GM03348 (cell line): Measurements from ENCODE around the gene NFAT5.
"Not testable (repeated sequence)": the region's sequence is repeated elsewhere in the genome, so short reads cannot be mapped to it uniquely, and the experiment has no call there.

ENCODE experiments used
- DNase-seq: peaks from one replicate; pipeline ENCODE4 v3.0.0; 2012; ENCODE audit warnings: low spot score

The NFAT5 gene

DNA sequence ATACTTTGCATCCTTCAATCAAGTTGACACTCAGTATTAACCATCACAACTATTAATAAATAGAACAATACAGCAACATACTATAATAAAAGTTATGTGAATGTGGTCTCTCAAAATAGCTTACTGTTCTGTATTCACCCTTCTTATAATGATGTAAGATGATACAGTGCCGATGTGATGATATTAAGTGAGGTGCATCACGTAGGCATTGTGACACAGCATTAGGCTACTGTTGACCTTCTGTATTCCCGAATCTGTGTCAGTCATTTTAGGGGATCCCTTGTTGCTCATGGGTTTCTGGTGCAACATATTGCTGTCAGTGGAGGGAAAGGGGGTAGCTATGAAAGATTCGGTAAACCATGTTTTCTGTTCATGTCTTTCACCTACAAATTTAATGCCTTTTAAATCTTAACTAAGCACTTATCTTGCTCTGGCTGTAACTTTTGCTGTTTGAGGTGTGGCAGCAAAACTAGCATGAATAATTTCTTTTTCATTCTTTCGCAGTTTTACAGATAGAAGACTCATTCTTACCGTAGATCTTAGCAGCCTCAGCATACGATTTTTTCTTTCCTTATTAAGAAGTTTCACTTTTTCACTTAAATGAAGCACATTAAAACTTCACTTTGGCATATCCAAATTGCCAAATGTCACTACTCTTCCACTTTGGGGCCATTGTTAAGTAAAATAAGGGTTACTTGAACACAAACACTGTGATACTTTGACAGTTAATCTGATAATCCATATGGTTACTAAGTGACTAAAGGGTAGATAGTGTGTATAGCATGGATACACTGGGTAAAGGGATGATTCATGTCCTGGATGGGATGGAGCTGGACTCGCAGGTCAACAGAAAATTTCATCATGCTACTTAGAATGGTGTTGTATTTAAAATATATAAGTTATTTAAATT, 29.6 kb downstream of the NFAT5 start:
- DNase-seq = no peak

DNA sequence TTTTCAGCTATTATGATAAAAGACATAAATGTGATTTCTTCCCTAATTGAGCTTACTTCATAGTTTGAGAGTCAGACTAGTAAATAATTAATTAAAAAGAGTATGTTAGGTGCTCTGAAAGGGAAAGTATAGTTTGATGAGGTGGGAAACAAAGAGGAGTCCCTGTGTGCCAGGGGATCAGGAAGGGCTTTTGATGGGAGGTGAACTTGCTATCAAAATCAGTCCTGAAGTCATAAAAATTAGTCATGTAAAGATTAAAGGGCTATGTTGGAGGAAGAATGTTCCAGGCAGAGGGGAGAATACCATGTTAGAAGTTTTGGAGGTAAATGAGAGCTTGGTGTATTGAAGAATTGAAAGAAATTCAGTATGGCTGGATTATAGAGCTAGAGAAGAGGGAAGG, 31.0 kb downstream of the NFAT5 start:
- no peak for DNase-seq

DNA sequence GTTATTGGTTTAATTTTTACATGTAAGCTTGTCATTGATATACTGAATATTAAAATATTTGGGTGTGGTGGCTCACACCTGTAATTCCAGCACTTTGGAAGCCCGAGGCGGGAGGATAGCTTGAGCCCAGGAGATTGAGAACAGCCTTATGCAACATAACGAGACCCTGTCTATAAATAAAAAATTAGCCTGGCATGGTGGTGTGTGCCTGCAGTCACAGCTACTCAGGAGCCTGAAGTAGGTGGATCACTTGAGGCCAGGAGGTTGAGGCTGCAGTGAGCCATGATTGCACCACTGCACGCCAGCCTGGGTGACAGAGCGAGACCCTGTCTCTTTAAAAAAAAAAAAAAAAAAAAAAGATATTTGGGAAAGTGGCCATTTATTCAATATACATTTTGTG, 32.3 kb downstream of the NFAT5 start:
- no peak for DNase-seq

DNA sequence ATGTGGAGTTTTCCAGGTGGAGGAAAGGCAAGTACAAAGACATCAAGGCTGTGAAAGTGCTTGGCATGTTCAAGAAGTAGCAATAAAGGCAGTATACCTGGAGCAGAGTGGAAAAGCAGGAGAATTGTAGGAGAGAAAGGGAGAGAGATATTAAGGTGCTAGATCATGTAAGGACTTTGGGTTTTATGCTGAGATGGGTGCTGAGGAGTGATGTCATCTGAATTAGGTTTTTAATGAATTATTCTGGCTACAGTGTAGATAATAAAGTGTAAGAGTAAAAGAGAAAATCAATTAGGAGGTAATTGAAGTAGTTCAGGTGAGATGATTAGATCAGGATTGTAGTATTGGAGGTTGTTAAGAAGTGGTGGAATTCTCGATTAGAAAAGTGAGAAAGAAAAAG, 34.0 kb downstream of the NFAT5 start:
- no peak for DNase-seq

DNA sequence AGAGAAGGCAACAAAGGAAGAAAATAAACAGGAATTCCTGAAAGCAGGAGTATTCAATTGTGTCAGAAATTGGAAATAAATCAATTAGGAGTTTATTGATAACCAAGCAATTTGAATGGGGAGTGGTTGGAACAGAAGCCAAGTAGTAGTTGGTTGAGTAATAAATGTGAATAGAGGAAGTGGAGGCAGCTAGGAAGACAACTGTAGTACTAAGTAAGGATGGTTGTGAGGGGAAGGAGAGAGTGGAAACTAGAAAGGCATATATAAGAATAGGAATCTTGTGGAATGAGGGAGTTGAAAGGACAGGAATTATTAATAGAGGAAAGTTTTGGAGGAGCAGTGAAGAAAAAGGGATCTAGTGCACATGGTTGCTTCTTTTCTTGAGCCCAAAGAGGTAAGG, 34.4 kb downstream of the NFAT5 start:
- no peak for DNase-seq

DNA sequence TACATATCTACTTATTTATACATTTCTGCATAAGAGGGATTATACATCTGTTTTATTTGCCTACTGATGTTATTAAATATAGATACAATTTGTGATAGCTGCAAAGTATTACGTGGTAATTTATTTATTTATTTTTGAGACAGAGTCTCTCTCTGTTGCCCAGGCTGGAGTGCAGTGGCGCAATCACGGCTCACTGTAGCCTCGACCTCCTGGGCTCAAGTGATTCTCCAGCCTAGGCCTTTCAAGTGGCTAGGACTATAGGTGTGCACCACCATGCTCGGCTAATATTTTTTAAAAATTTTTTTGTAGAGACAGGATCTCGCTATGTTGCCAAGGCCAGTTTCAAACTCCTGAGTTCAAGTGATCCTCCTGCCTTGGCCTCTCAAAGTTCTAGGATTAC, 35.5 kb downstream of the NFAT5 start:
- no peak for DNase-seq

DNA sequence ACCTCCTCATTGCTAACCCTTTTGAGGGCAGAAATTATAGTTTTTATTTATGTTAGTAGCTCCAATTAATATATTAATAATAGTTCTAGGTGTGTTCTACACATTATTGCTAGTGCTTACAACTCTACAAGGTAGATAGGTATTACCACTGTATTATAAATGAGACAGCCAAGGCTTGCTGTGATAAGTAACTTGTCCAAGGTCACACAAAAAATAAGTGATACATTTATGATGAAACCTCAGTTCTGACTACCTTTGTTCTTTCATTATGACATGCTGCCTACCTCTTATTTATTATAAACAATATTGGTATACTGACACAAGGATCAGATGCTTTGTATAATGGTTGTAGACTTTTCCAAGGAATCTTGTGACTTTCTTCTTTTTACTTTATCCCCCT, 41.2 kb downstream of the NFAT5 start:
- no peak for DNase-seq

DNA sequence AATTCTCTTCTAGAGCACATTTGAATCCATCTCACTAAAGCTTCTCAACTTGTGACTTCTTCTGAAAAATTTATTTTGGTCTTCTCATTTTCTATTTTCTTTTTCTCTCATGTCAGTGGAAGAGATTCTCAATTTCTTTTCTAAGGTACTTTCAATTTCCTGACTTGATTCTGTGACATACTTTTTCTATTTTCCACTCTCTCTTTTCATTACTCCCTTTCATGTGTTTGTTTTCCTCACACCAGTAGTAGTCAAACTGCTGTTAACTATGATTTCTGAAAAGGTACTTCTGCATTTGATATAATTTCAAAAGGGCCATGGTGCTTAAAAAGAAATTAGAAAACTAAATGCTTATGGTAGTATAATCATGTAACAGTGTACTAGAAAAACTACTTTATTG, 41.9 kb downstream of the NFAT5 start:
- no peak for DNase-seq

DNA sequence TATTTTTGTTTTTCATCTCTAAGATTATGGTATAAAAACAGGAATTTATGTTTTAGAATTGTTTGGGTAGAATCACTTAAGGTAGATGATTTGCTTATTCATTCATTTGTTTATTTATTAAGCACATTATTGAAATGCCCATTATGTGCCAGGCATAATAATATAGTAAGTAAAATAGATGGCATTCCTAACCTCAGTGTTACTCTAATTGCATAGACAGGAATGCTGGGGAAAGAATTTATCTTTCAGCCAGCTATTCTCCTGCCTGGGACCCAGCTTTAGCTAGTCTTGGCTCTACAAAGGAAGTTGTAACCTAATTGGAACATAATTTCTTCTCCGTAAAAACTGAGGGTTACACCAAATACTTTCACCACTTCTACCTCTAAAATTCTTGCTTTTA, 44.6 kb downstream of the NFAT5 start:
- DNase-seq = peak; percentile 57

DNA sequence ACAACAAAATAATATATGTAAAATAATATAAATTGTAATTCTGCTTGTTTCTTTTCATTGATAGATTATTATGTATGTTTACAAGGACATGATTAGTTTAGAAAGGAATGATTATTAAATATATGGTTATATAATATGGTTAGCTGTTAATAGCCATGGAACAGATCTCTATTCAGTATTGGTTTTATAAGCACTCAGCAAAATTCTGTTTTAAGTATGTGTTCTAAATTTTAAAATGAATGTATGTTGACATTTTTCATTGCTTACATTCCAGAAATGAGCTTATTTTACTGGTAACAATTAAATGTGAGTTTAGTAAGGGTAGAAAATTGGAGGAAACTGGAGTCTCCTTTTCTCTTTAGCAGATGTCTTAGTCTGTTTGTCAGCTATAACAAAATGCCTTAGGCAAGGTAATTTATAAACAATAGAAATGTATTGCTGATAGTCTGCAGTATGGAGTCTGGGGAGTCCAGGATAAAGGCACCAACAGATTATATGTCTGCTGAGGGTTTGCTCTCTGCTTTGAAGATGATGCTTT, 45.4 kb downstream of the NFAT5 start:
- no peak for DNase-seq

DNA sequence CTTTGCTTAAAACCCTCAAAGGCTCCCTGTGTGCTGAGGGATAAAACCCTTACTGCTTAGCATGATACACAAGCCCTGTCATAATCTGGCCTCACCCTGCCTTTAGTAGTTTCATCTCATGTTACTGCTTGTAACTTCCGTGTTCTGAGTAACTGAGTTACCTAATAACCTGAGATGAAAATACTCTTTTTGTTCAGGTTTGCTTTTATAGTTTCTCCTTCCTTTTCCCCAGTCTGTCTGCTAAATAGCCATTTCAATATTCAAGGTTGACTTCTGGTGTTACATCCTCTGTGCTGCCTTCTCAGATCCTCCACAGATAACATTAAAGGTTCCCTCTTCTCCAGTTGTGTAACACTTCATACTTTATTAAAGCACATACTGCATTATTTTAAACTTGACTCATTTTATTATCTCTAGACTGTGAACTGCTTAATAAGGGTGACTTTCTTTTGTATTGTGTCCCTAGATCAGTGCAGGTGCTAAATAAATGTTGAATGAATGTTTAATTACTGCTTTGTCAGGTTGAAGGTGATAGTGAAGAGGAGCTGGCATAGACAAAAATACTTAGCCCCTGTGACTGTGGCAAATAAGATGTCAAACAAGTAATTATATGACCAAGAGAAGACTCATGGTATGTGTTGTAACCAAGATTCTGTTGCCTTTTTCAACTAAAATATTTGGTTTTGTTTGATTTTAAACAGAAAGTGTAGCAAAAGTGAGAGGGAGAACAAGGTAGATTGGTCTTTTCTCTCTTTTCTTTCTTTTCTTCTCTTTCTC, 47.8 kb downstream of the NFAT5 start:
- no peak for DNase-seq

DNA sequence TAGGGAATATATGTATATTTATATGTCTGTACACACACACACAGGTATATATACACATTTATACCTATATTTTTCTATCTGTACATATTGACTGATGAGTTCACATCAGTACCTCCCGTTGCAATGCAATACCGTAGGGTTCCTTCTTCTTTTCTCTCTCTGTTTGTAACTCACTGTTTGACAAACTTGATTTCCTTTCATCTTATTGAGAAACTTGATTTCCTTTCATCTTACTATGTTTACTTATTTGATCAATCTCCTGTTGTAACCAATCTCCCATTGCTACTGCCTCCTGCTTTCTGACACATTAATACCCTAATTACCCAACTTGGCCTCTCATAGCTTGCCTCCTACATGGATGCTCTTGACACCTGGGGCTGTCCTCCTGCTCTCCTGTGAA, 49.8 kb downstream of the NFAT5 start:
- DNase-seq = no peak

DNA sequence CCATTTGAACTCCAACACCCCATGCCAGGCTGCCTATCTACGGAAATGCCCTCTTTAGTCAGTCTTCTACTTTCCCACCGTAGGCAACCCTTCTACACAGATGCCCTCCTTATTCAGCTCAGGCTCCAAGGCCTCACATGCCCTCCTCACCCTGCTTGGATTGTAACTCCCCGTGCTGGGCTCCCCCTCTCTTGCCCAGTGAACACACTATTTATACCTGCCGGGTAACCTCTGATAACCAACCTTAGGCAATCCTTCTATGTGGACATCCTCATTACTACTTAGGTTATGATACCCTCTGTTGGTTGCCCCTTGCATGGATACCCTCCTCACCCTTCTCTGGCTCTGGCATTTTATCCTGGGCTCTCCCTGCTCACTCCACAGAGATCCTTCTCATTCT, 50.3 kb downstream of the NFAT5 start:
- DNase-seq = no peak

DNA sequence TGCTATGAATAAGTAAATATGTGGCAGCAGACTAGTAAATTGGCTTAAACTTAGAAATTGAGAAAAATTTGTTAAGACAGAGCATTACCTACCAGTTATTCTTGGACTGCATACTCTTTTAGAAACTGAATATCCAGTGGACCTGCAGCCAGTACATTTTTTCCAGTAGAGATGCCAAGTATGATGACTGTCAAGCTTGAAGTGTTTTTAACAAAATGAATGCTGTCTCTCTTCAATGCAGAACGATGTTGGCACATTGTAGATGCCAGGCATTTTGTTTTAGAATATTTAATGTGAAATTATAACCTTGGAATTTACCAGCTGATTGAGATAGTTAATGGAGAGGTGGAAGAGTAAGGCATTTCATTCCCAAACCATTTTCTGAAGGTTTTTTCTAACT, 52.5 kb downstream of the NFAT5 start:
- DNase-seq = no peak

DNA sequence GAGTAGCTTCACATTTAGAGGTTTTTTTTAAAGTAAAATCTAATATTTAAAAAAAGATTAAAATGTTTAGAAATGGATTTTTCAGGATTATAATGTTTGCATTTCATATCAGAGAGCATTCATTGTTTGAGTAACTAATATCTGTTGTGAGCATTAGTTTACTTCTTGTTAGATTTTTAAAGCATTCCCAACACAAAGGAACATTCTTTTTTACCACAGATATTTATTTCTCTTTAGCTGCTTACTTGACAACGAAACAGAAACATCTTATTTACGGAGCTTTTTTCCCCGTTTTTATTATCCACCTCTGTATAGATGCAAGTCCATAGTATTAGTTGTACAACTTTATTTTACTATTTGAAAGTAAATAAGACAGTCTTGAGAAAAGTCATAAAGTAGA, 53.0 kb downstream of the NFAT5 start:
- no peak for DNase-seq

DNA sequence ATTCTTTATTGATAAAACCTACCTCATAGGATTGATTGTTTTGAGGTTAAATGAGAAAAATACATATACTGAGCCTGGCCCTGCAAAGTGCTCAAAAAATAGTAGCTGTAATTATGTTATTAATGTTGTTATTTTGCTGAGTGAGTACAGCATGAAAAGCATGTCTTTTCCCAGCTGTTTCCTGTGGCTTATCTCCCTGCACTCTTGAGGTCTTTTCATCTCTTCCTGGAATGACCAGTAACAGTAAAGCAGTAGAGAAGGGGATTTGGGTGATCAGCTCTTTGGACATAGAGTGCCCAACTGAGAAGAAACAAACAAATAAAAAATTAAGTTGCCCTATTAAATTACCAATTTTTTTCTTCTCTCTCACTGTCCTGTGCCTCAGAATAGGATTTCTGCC, 53.7 kb downstream of the NFAT5 start:
- no peak for DNase-seq

DNA sequence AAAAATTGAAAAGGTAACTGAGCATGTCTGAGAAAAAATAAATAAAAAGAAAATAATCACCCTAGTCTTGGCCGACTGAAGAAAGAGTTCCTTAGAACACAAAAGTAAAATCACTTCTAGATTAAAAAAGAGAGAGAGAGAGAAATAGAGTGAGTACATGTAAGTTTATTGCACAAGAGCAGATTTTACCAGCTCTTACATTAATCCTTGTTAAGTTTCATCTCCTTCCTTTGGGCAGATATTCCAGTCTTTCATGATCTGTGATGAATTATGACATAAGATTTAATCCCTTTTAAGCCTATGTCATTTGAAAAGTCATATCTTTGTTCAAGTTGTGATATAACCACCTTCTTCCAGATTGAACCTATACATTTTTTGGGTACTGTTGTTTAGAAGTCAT, 54.8 kb downstream of the NFAT5 start:
- no peak for DNase-seq

DNA sequence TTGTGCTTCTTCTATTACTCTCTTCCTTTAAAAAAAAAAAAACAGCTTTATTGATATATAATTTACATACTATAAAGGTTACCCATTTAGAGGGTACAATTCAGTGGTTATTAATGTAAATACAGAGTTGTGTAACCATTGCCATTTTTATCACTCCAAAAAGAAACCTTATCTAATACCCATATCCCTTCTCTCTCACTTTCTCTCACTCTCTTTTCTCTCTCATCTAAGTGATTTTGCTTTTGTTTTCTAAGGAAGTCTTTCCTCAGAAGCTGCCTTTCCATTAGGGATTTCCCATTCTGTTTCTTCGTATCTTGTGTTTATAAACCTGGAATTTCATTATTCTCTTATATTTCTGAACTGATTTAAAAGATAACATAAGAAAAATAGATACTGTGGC, 55.5 kb downstream of the NFAT5 start:
- DNase-seq = no peak

DNA sequence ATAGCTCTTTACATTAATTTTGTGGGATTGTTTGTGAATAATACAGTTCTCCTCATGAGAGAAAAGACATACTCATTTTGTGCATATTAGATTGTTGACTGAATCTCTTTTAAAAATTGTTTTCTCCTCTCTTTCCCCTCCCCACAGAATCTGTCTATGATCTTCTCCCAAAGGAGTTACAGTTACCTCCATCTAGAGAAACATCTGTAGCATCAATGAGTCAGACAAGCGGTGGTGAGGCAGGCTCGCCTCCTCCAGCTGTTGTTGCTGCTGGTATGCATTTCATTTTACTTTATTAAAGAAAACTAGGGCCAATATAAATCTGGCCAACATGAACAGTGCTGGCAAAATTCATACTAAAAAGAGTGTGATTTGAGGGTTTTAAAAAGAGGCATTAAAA, 60.5 kb downstream of the NFAT5 start:
- DNase-seq = peak; percentile 40

DNA sequence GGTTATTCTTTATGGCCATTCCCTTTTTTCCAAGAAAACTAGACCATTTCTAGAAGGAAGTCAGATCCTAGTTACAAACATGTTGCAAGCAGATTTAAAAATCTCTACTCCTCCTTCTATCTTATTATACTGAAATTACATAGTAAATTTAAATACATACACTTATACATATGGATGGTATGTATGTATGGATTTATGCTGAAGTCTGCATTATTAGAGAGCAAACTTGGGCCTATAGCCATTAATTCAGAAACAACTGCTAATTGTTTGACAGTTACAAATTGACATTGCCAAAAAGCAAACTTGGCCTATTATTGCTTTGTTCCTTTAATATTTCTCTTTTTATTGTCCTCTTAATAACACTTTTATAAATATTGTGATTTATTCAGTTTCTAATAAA, 67.1 kb downstream of the NFAT5 start:
- DNase-seq = no peak

DNA sequence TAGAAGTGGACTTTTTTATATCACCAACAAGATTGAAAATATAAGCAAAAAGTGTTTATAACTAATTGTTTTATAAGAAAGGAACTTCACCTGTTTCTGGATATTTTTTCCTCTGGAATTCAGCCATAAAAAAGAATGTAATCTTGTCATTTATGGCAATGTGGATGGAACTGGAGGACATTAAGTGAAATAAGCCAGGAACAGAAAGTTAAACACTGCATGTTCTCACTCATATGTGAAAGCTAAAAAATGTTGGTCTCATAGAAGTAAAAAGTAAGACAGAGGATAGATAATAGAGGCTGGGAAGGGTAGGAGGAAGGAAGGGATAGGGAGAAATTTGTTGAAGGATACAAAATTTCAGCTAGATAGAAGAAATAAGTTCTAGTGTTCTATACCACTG, 67.6 kb downstream of the NFAT5 start:
- no peak for DNase-seq

DNA sequence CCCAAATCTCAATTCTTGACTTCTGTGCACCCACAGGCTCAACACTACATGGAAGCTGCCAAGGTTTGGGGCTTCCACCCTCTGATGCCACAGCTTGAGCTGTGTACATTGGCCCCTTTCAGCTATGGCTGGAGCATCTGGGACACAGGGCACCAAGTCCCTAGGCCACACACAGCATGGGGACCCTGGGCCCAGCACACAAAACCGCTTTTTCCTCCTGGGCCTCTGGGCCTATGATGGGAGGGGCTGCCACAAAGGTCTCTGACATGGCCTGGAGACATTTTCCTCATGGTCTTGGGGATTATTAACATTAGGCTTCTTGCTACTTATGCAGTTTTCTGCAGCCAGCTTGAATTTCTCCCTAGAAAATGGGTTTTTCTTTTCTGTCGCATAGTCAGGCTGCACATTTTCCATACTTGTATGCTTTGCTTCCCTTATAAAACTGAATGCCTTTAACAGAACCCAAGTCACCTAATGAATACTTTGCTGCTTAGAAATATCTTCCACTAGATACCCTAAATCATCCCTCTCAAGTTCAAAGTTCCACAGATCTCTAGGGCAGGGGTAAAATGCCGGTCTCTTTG, 70.9 kb downstream of the NFAT5 start:
- not testable (repeated sequence) for DNase-seq
